ENCODE results near the gene CCDC13.

CCDC13 gene

GRCh38 chr3:42752441-42752840 lies 20.6 kb downstream of the CCDC13 start:
- no peak for DNase-seq

DNA sequence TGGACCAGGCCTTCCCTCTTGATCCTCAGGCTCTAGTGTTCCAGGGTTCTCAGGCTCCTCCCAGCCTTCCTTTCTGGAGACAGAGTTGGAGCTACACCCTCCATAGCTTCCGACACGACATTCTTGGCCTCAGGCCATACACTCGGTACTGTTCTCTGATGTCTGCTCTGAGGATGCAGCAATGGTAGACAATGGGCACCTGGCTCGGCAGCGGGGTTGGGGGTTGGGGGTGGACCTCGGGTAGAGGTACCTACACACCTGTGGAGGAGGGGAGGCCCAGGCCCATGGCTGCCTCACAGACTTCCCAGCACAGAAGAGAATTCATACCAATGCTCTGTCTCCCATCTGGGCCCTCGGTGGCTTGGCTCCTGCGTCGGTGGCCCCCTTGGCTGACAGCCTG lies 21.4 kb downstream of the CCDC13 start:
- DNase-seq, result no peak

DNA sequence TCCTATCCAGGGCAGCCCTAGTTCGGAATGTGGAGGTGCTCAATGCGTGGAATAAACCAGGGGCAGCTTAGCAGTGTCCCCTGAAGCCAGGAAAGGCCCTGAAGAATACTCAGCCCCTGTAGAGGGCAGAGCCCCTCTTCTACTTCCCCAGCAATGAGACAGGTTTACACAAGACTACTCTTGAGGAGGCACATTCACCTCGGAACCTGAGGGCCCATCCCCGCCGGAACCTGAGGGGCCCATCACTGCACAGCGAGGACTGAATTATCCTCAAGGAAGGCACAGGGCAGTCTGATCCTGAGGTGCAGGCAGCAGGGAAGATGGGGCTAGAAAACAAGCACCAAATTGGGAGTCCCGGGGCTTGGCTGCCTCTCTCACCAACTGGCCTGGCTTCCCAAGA lies 22.2 kb downstream of the CCDC13 start:
- DNase-seq, result no peak

DNA sequence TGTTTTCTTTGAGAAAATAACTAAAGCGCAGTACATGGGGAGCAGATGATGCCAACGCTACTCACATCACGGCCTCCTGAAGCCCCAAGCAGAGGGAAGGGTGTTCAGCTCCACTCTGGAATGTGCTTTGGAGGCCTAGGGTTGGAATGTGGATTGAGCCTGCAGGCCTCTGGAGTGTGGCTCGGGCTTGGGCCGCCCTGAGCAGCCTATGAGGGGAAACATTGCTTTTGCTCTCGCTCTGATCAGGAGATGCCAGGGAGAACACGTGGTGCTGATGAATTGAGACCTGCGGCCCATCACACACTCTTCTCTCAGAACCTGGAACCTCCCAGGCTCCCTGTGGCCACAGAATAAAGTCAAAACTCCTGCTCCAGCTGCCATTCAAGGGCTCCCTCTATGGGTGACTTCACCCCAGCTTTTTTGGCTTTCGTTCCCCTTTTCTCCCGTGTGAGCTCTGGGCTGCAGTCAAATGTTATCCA lies 23.3 kb downstream of the CCDC13 start:
- no peak for DNase-seq

GRCh38 chr3:42749025-42749752 lies 23.9 kb downstream of the CCDC13 start:
- DNase-seq, result no peak

DNA sequence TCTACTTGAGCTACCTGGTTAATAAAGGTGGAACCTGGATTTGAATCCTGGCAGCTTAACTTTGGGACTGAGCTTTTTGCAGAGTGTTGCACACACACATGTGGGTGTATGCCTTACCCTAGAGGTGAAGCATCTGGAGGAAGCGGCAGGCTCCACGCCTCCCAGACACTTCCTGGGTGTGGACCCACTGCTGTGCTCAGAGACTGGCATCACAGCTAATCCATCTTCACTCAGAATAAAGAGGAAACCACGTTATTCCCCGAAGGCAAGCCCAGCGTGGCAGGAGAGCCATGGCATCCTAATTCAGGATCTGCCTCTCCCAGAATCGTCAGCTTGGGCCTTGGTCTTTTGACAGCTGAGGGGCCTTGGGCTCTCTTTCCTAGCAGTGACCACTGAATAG lies 25.5 kb downstream of the CCDC13 start:
- peak; percentile 35 for DNase-seq

DNA sequence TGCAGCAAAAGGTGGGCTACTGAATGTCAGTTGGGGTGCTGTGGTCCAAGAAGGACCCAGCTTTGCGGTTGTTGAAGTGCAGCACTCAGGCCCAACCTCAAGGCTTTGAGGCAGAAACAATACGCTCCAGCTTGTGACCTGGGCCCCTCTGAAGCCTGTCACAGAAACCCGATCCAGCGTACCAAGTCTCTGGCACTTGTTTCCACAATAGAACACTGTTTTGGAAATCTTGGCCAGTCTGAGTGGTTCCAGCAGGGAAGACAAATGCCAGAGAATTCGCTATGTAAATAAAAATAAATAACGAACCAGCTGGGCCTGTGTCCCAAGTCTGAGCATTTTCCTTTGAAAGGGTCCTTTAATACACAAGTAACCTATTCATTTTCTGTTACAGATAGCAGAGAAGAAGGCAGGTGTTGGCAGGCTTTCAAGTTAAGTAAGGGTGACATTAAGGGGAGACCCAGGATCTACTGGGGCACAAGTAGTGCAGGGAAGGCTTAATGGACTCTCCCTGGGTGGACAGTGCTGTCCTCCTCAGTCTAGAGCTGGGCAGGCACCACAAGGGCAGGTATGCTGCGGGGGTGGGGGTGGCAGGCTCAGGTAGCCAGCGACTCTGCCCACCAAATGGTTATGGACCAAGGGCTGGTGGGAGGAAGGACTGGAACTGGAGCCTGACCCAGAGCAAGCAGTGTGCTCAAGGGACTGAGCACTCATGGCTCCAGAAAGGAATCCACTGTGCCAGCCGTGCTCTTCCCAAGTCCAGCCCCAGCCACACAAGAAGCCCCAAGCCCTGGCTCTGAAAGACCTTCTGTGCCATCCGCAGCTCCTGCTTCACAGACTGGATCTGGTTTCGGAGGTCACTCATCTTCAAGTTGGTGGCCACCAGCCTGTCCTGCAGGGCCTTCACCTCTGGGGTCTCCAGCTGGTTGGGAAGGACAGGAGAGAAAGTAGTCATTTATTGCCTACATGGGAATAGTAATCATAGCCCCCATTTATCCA lies 26.3 kb downstream of the CCDC13 start:
- DNase-seq, result no peak

DNA sequence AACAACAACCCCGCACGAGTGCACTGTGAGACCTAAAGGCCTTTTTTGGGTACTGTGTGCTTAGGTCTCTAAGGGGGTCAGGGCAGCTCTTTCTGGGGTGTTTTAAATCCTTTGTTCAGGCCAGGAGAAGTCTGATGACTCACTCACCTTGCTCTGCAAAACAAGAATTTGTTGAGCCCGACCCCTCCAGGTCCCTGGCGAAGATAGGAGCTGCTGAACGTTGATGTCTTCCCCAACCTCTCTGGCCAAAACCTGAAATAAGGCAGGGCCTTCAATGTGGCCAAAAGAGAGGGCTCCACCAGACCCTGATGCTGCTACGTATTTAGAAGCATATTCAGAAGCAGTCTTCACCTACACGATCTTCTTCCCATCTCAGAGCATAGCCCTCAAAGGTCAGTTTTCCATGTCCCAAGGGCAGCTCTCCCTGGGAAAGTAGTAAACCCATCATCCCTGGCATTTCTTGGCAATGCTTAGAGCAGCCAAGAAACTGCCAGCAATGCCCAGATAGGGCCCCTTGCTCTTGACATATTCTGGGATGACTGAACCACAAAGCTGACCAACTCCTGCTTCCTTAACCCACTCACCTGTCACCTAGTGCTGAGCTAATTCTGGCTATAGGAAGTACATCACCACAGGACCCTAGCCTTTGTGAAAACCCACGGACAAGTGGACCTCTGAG lies 27.1 kb downstream of the CCDC13 start:
- no peak for DNase-seq

- no peak for DNase-seq
Measured at GRCh38 chr3:42745291-42745745, 27.7 kb downstream of the CCDC13 start.

- no peak for DNase-seq
Measured at GRCh38 chr3:42743204-42743995, 29.7 kb downstream of the CCDC13 start.

- no peak for DNase-seq
Measured at GRCh38 chr3:42742688-42743087, 30.4 kb downstream of the CCDC13 start.

GRCh38 chr3:42742259-42742658 lies 30.8 kb downstream of the CCDC13 start:
- DNase-seq, result no peak

DNA sequence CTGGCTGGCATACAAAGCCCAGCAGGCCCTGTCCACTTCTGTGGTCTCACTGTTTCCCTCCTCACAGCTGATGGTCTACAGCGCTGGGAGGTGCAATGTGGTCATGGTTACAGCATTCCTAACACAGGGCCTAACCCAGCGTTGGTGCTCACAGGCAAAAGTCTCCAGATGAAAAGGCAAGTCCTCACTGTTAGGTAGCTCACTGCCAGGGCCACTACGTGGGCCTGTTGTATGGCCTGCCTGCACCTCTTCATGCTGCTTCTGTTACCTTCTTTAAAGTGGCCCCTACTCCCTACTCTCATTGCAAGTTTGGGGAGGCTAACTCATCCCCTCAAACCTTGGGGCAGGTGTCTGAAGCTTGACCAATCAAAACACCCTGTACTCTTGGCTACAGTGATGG lies 31.3 kb downstream of the CCDC13 start:
- DNase-seq, result no peak

- no peak for DNase-seq
Measured at GRCh38 chr3:42739401-42740158, 33.5 kb downstream of the CCDC13 start.

DNA sequence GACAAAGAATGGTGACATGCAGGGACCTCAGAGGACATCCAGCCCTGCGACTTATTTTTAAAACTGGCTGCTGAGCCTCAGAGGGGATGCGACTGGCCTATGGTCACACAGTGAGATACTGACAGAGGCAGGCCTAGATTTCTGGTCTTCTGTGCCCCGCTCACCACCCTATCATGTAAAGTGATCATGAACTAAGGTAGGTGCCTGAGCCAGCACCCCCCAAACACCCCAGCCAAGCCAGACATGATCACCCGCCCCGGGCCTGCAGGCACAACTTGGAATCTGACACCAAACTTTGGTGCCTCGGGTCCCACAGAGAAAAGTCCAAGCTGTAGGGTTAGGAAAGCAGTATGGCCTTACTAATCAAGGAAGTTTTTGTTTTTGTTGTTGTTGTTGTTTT lies 36.5 kb downstream of the CCDC13 start:
- DNase-seq, result no peak

- DNase-seq, result no peak
Measured at GRCh38 chr3:42736081-42736480, 37.0 kb downstream of the CCDC13 start.

DNA sequence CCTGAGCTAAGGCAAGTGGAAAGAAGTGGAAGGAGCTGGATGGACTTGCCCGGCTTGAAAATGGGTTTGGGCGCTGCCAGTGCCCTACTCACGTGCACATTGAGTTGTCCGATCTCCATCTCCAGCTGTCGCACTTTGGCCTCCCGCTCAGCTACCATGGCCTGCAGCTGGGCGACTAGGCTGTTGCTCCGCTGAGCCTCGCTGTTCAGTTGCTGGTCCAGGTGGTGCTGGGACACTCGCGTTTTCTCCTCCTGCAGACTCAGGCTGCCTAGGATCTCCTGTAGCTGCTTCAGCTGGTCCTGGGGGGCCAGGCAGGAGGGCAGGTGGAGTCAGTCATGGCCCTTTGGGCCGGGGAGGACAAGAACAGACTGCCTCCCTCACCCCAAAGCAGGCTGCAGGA lies 37.4 kb downstream of the CCDC13 start:
- no peak for DNase-seq

DNA sequence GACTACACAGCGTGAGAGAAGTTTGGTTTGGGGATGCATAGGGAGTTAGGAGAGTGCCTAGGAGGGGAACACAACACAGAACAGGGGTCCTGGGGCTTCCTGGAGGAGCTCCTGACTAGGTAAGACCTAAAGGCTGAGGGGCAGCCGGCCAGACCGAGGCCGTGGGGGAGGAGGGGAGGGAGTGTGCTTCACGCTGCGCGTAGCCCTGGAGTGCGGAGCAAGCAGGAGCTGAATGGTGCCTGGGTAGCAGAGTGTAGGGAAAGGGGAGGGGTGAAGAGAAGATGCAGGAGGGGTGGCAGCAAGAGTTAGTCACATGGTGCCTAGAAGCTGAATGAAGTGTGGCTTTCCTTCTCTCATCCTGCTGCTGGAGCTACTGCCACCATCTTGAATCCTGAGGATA lies 38.0 kb downstream of the CCDC13 start:
- DNase-seq, result no peak

DNA sequence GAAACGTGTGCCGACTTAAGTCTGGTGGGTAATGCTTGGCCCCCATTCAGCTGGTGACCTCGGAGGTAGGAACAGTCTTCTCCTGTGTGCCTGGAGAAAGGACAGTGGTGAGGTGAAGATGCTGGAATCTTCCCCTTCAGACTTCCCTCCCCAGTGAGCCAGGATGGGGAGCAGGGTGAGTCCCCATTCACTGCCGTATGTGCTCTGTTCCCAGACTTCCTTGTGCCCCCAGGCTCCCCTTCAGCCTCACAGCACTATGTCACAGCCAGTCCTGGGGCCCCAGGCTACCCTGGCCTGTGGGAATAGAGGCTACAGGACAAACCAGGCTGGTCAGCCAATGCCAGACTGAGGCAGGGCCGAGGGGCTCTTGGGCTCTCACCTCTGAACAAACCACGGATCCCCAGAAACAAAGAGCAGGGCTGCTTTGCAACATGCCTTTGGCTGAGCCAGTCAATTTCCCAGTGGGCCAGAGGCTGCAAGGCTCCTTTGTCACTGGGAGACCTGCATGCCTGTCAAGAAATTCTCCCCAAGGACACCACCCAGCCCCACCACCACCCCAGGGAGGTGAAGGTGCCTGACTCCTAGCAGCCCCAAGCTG lies 38.7 kb downstream of the CCDC13 start:
- no peak for DNase-seq

- DNase-seq, result no peak
Measured at GRCh38 chr3:42733501-42734262, 39.4 kb downstream of the CCDC13 start.

All from activated CD4-positive, alpha-beta T cell treated with anti-CD3 and anti-CD28 coated beads, Interleukin-2, amount 50 U/mL, for 1 hour (primary cell).